Measurements from ENCODE around the gene CH25H.
A peak's percentile ranks its signal among the peaks of the same experiment; 100 is the strongest.
"Not testable (repeated sequence)": the region's sequence is repeated elsewhere in the genome, so short reads cannot be mapped to it uniquely, and the experiment has no call there.

Gene CH25H

GRCh38 chr10:89191301-89191700, 15.8 kb downstream of the CH25H start:
- DNase-seq = not testable (repeated sequence)

- no peak for DNase-seq
Measured at GRCh38 chr10:89189211-89189734, 17.8 kb downstream of the CH25H start.

GRCh38 chr10:89185658-89186057, 21.5 kb downstream of the CH25H start:
- no peak for DNase-seq

GRCh38 chr10:89184638-89185037, 22.5 kb downstream of the CH25H start:
- DNase-seq = no peak

GRCh38 chr10:89183571-89183970, 23.5 kb downstream of the CH25H start:
- DNase-seq = no peak

- DNase-seq = no peak
Measured at GRCh38 chr10:89182894-89183293, 24.2 kb downstream of the CH25H start.

- no peak for DNase-seq
Measured at GRCh38 chr10:89175816-89176215, 31.3 kb downstream of the CH25H start.

- DNase-seq = peak; percentile 9
Measured at GRCh38 chr10:89173075-89173474, 34.0 kb downstream of the CH25H start.

- DNase-seq = no peak
Measured at GRCh38 chr10:89171996-89172395, 35.1 kb downstream of the CH25H start.

- no peak for DNase-seq
Measured at GRCh38 chr10:89171263-89171872, 35.7 kb downstream of the CH25H start.

GRCh38 chr10:89168354-89168900, 38.7 kb downstream of the CH25H start:
- not testable (repeated sequence) for DNase-seq

GRCh38 chr10:89167915-89168314, 39.2 kb downstream of the CH25H start:
- no peak for DNase-seq

GRCh38 chr10:89165923-89166322, 41.2 kb downstream of the CH25H start:
- no peak for DNase-seq

- DNase-seq = no peak
Measured at GRCh38 chr10:89164920-89165319, 42.2 kb downstream of the CH25H start.

GRCh38 chr10:89164080-89164479, 43.0 kb downstream of the CH25H start:
- peak; percentile 39 for DNase-seq

- peak; percentile 60 for DNase-seq
Measured at GRCh38 chr10:89163265-89163995, 43.7 kb downstream of the CH25H start.

- DNase-seq = no peak
Measured at GRCh38 chr10:89162596-89162995, 44.5 kb downstream of the CH25H start.

- DNase-seq = no peak
Measured at GRCh38 chr10:89160339-89160738, 46.8 kb downstream of the CH25H start.

- DNase-seq = no peak
Measured at GRCh38 chr10:89159761-89160160, 47.4 kb downstream of the CH25H start.

GRCh38 chr10:89159316-89159715, 47.8 kb downstream of the CH25H start:
- DNase-seq = no peak

- DNase-seq = no peak
Measured at GRCh38 chr10:89158446-89158845, 48.7 kb downstream of the CH25H start.

GRCh38 chr10:89156161-89156835, 50.8 kb downstream of the CH25H start:
- no peak for DNase-seq
